NT2/D1 (cell line): ENCODE results near the gene PIP4K2C.
"Not testable (repeated sequence)": the region's sequence is repeated elsewhere in the genome, so short reads cannot be mapped to it uniquely, and the experiment has no call there.

Experiments used
- SUZ12 ChIP-seq: IDR thresholded peaks from 2 replicates; pipeline ENCODE4 v1.6.1; 2011; ENCODE audit not compliant: insufficient read length, insufficient read depth; ENCODE audit errors: extremely low read depth
- YY1 ChIP-seq: IDR thresholded peaks from 2 replicates; pipeline ENCODE4 v1.6.1; 2011; ENCODE audit not compliant: insufficient read length, insufficient read depth
- ZNF274 ChIP-seq: IDR thresholded peaks from 2 replicates; pipeline ENCODE4 v1.6.1; 2011; ENCODE audit warnings: mild to moderate bottlenecking, low read depth, low read length

GRCh38 chr12:57636731-57637130, 45.7 kb downstream of the PIP4K2C start:
- TF ChIP-seq ZNF274, SUZ12, YY1: not testable (repeated sequence)
